Measurements from ENCODE around the gene AFMID.

The AFMID gene

GRCh38 chr17:78255029-78255656 lies 68.0 kb downstream of the AFMID start:
- no peak for DNase-seq (ENCODE audit: low read depth in 2 of 2)

GRCh38 chr17:78255953-78256706 lies 69.0 kb downstream of the AFMID start:
- no peak for DNase-seq (ENCODE audit: low read depth in 2 of 2)

- no peak for DNase-seq (ENCODE audit: low read depth in 2 of 2)
Measured at GRCh38 chr17:78256707-78257591, 69.8 kb downstream of the AFMID start.
